Measurements from ENCODE around the gene WASHC4. TPM values are rescaled to one million over a fixed set of nuclear protein-coding genes. Genes with fewer than 3 reads are reported as not detected.
"Not testable (repeated sequence)": the region's sequence is repeated elsewhere in the genome, so short reads cannot be mapped to it uniquely, and the experiment has no call there.

The WASHC4 gene
- total RNA-seq, 1 donor from 2014 or later = 23.9 TPM

DNA sequence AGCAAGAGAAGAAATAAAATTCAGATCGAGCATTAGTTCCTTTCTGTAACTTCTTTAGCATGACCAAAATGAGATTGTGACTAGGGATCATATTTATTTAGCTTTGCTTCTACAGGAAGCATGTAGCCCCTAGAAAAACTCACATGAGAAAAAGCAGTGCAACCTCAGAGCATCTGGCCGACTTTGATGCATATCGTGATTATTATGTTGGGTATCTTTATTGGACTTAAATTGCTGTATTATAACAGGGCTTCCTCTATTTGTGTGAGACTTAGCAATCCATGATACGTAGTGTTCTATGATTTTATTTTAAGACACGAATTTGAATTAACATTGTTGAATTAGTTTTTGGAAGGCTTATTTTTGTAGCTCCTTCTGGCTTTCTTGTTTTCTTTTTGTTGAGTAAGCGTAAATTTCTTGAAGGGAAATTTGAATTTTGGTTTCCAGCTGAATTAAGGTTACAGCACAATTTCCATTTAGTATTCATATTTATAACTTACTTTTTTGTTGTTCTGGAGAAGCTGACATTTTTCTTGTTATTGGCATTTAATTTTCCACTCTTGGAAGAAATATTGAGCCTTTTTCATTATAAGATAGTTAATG lies 33.9 kb downstream of the WASHC4 start:
- no peak for ATAC-seq
- DNase-seq (ENCODE audit: missing footprints) = no peak
- intact Hi-C loops (cut with DNase I) = no loop called here

DNA sequence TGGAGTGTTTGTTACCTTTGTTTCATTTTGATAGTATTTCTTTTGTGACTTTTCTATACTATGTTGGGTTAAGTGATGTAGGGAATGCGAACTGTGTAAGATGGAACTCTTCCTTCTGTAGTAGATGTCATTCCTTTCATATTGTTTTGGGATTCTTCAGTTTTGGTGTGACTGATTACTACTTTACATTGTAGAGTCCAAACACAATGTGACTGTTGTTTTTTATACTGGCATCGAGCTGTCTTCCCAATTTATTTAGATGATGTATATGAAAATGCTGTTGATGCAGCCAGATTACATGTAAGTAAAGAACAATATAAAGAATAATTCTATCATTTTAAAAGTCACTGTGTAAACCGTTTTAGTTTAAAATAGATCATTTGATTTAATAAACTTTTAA lies 34.7 kb downstream of the WASHC4 start:
- ATAC-seq (no peak), DNase-seq (ENCODE audit: missing footprints) (no peak)
- intact Hi-C loops (cut with DNase I) = no loop called here

DNA sequence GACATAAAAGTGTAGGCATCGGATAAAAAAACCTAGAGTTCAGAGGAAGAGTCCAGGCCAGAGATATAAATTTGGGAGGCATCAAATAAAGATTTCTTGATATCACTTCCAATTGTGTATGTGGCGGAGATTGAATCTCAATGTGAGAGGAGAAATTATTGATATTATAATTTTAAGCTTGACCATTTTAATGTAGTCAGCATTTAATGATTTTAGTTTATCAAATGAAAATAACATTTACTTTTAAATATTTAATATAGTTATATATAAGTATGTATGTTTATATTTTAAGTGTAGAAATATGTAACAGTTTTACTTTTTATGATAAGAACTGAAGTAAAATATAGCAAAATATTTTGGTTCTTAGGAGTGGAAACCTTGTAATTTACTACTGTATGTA lies 48.7 kb downstream of the WASHC4 start:
- intact Hi-C loops (cut with DNase I) = no loop called here
- no peak for DNase-seq (ENCODE audit: missing footprints)
- no peak for ATAC-seq

DNA sequence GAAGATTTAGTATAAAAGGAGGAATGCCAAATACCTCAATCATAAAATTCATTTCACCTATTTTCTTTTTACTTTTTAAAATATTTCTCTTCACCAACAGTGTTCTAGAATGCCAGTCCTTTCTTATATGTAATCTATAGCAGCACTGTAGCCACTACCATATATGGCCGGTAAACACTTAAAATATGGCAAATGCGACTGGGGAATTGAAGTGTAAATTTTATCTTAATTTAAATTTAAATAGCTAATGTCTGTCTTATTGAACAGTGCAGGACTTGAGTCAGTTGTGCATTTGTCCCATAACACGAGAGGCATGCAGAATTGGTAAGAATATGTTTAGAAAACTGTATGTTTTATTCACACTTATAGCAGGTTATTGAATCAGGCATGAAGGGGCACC lies 50.1 kb downstream of the WASHC4 start:
- ATAC-seq (no peak), DNase-seq (ENCODE audit: missing footprints) (no peak)
- intact Hi-C loops (cut with DNase I) = no loop called here

DNA sequence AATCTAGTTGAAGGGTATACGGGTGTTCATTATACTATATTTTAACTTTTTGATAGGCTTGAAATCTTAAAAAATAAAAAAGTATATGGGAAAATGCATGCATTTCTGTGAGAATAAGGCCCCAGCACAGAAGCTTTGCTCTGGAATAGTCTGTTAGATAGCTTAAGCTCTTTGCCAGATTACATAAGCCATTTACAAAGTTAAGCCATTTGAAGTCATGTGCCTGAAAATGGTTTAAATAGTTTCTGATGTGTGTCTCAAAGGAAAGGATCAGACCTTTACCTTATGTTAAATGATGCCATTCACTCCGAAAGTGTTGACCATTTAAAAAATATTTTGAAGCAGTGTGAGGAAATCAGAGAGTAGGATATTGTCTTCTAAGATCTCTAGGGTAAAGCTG lies 51.3 kb downstream of the WASHC4 start:
- no peak for ATAC-seq
- intact Hi-C loops (cut with DNase I) = no loop called here
- no peak for DNase-seq (ENCODE audit: missing footprints)

DNA sequence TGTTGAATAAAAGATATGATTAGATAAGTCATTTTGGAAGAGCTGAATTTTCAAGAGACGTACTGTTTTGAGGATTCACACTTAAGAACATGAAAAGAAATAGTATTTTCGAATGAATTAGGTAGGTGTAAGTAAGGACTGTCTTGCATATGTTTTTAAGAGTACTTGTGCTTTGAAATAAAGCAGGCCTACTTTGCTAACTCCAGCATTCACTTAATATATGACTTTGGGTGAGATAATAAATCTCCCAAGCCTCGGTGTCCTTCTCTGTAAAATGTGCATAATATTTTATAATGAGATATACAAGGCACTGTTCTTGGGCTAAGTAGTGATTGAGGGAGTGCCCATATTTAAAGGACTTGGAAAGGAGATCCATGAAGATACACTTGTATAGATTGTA lies 54.6 kb downstream of the WASHC4 start:
- intact Hi-C loops (cut with DNase I) = no loop called here
- DNase-seq (ENCODE audit: missing footprints) (no peak), ATAC-seq (no peak)

DNA sequence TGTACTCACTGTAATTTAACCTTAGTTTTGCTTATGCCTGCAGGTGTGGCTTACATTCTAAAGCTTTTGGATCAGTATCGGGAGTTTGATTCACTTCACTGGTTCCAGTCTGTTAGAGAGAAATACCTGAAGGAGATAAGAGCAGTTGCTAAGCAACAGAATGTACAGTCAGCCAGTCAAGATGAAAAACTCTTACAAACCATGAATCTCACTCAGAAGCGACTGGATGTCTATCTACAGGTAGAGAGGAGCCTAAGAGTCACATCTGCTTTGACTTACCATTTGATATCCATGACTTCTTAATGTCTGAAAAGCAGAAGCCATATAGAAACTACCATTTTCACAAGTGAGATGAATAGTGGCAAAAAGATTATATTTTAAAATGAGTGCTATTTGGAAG lies 56.5 kb downstream of the WASHC4 start:
- no peak for ATAC-seq
- no peak for DNase-seq (ENCODE audit: missing footprints)
- intact Hi-C loops (cut with DNase I) = no loop called here

DNA sequence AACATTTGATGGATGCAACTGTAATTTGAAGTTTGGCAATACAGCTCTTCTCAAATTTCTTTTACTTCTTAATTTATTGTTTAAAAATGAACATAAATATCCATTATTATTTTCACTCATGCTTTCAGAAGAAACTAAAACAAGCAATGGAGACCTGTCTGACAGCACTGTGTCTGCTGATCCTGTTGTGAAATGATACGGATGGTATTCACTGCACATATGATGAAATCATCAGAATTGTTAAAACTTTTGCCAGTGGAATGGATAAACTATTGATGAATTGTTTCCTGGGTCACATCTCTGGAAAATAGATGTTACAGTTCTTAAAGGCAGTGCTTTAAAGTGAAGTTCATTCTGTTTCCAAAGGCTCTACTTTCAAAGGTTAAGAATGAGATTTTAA lies 59.2 kb downstream of the WASHC4 start:
- ATAC-seq (no peak), DNase-seq (ENCODE audit: missing footprints) (no peak)
- intact Hi-C loops (cut with DNase I) = no loop called here

DNA sequence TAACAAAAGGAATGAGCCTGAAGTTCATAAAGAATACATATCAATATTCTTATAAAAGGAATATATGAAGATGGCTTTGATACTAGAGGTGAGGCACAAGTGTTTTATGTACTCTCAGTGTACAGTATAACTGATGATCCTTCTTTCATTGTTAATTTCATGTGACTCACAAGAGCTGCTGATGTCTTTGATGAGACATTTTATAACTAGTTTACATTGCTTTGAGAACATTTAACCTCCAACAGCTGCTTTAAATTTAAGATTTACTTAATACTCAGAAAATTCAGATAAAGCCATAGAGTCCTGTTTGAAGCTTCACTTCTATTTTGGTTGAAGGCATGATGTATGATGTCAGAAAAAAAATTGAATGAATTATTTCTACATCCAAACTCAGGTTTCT lies 59.8 kb downstream of the WASHC4 start:
- intact Hi-C loops (cut with DNase I) = no loop called here
- ATAC-seq (no peak), DNase-seq (ENCODE audit: missing footprints) (no peak)

DNA sequence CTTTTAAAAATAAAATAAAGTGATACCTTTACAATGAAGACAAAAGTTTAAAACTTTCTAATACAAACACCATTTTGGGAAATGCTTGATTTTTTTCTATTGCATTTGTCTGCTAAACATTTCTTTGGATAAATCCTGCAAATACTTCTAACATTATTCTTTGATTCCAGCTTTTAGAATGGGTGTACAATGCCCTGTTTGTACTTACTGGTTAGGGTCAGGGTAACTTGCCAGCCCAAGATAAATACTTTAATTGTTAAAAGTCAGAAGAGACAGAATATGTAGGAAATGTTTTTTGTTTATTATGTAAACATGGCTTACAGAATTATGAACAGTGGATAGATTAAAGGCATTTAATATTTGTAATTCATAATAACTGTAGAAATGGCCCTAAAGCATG lies 60.5 kb downstream of the WASHC4 start:
- no peak for ATAC-seq
- intact Hi-C loops (cut with DNase I) = no loop called here
- no peak for DNase-seq (ENCODE audit: missing footprints)

DNA sequence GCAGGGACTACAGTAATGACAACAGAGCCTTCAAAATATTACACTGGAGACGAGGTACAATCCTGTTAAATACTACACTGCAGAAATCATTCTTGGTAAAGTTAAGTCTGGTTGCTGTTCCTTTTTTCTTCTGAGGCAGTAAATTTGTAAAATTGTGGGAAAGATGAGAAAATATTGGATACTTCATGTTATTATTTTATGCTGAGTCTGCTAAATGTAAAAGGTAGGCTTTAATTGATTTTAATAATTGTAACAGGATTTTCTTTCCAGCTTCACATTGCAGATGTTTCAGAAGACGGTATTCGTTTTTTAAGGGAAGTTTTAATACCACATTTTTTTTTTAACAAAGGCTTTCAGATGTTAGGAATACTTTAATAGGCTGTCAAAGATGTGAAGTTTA lies 62.6 kb downstream of the WASHC4 start:
- no peak for ATAC-seq
- intact Hi-C loops (cut with DNase I) = loop anchor here (5.0 kb wide), 1 partner anchor 38 kb away; no protein-coding TSS in a partner anchor
- DNase-seq (ENCODE audit: missing footprints) = no peak

DNA sequence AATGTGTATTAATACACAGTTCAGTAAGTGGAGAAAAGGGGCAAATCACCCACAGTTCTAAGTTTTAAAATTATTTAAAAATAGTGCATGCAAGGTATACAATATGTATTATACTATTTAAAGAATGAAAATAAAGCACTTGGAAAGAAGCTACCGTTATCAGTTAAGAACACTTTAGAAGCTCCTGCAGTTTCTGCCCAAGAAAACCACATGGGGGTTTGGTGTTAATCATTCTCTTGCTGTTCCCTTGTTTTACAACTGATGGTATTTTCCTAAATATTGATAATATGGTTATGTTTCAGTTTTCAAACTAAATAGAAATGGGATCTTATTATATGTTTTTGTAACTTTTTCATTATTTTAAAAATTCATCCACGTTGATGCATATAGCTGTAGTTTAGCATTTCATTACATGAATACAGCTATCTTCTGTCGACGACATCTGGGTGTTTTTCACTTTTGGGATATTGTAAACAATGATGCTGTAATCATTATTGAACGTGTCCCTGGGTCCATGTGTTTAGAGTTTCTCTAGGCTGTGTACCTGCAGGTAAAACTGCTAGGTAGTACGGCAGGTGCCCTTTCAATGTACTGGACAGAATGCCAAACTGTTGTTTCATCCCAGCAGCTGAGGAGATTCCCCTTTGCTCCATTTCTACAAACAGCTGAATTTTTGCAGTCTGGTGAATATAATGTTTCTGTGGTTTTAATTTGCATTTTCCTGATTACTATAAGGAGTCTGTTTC lies 64.3 kb downstream of the WASHC4 start:
- ATAC-seq = no peak
- intact Hi-C loops (cut with DNase I) = loop anchor here (5.0 kb wide), 1 partner anchor 40 kb away; no protein-coding TSS in a partner anchor
- DNase-seq (ENCODE audit: missing footprints) = no peak

DNA sequence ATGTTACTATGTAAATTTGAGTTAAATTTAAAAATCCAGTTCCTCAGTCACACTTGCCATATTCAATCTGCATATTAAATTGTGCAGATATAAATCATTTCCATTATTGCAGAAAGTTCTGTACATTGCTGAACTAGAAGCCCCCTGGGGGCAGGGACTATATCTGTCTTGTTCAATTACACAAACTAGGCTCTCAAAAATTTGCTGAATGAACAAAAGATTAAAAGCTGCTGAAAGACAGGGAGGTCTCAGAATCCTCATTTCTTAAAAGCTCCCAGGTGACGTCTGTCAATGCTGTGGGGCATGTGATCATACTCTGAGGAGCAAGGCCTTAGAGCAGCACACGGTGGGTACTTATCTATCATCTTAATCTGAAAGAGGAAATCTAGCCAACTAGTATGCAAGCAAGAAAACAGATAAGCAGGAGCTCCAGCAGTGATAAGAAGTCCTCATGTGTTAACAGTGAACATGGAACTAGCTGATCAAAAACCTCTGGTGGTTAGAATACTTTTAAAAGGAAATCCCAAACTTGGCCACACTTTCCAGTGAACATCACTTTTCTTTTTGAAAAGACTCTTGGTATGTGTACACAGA lies 68.0 kb downstream of the WASHC4 start:
- ATAC-seq (no peak), DNase-seq (ENCODE audit: missing footprints) (no peak)
- intact Hi-C loops (cut with DNase I) = no loop called here

DNA sequence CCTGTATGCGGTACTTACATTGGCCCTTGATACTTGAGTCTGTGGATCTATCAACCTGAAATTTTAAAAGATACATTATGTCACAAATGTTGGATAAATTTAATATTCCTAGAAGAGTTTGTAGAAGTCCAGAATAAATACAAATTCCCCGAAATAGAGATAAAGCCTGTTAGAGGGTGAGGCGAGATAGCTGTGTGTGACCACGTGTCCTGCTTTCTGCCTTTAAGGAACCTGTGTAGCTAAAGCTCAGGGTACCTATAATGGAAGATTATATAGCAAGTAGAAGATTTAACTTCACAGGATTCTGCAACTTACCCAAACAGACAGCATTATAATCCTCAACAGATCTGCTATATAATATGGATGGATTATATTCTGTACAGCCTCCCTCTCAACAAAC lies 69.7 kb downstream of the WASHC4 start:
- ATAC-seq (no peak), DNase-seq (ENCODE audit: missing footprints) (no peak)
- intact Hi-C loops (cut with DNase I) = no loop called here

DNA sequence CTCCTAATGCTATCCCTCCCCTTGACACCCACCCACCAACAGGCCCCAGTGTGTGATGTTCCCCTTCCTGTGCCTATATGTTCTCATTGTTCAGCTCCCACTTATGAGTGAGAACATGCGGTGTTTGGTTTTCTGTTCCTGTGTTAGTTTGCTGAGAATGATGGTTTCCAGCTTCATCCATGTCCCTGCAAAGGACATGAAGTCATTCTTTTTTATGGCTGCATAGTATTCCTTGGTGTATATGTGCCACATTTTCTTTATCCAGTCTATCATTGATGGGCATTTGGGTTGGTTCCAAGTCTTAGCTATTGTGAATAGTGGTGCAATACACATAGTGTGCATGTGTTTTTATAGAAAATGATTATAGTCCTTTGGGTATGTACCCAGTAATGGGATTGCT lies 71.6 kb downstream of the WASHC4 start:
- intact Hi-C loops (cut with DNase I); ATAC-seq; DNase-seq (ENCODE audit: missing footprints): not testable (repeated sequence)

DNA sequence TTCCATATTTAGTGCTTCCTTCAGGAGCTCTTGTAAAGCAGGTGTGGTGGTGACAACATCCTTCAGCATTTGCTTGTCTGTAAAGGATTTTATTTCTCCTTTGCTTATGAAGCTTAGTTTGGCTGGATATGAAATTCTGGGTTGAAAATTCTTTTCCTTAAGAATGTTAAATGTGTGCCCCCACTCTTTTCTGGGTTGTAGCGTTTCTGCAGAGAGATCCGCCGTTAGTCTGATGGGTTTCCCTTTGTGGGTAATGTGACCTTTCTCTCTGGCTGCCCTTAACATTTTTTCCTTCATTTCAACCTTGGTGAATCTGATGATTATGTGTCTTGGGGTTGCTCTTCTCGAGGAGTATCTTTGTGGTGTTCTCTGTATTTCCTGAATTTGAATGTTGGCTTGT lies 75.9 kb downstream of the WASHC4 start:
- ATAC-seq; intact Hi-C loops (cut with DNase I); DNase-seq (ENCODE audit: missing footprints): not testable (repeated sequence)

DNA sequence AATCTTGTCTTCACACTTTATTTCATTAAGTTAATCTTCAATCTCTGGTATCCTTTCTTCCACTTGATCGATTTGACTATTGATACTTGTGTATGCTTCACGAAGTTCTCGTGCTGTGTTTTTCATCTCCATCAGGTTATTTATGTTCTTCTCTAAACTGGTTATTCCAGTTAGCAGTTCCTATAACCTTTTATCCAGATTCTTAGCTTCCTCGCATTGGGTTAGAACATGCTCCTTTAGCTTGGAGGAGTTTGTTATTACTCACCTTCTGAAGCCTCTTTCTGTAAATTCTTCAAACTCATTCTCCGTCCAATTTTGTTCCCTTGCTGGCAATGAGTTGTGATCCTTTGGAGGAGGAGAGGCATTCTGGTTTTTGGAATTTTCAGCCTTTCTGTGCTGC lies 76.4 kb downstream of the WASHC4 start:
- ATAC-seq; DNase-seq (ENCODE audit: missing footprints); intact Hi-C loops (cut with DNase I): not testable (repeated sequence)

DNA sequence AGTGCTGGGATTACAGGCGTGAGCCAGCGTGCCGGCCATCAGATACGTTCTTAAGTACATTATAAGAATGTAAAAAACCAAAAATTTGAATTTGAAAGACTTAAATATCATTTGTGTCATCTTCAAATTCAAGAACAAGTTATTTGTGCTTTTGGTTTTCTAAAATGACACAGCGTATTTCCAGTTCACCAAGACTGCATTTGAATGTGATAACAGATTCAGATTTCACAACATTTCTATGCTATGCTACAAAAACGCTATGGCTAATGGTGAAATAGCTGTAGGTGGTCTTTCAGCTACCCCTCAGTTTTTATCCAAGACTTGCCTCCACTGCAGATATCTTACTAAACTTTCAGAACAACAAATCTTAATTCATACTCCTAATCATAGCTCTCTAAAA lies 81.8 kb downstream of the WASHC4 start:
- no peak for DNase-seq (ENCODE audit: missing footprints)
- intact Hi-C loops (cut with DNase I) = no loop called here
- ATAC-seq = no peak

DNA sequence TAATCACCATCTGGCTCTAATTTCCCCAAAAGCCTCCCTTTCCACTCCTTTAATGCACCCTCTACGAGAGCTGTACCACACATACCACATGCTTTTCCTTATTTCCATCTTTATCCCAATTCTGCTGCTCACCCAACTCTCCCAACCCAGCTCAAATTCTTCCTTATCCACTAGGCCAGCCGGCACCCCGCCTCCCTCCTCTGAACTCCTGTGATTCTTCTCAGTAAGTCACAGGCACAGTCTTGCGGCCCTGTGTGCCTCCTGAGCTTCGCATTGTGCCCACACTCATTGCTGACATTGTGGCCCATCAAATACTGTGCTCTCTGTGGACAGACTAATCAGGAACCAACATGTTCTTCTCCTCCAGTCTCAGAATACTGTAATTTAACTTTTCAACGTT lies 83.0 kb downstream of the WASHC4 start:
- no peak for ATAC-seq
- intact Hi-C loops (cut with DNase I) = no loop called here
- peak; percentile 70 for DNase-seq (ENCODE audit: missing footprints)

DNA sequence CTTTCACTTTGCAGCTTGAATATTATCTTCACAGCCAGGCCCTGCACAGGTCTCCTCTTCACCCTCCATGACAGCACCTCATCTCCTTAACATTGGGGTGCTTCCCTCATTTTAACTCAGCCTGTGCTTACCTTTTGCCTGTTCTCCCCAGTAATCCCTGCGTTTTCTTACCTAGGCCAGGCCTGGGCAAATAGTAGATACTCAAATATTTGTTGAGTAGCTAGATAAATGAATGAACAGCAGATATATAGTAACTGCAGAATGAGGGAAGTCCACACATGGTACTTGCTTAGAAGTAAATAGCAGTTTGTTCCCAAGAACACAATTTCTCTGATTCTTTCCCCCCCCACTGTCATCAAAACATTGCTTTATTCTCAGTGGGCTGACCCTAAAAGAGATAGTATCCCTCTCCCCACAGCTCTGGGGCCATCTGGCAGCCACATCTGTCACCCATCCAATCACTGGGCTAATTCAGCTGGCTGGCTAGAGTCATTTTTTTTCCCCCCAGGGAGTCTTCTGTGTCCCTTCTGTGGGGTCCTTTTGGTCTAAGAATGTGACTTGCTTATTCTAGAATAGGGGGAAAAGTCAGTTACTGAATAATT lies 85.2 kb downstream of the WASHC4 start:
- intact Hi-C loops (cut with DNase I) = no loop called here
- DNase-seq (ENCODE audit: missing footprints) (no peak), ATAC-seq (no peak)

Data from Right ventricle myocardium inferior (tissue), 1 donor.